Frontal cortex (tissue), 4 donors: ENCODE results near the gene KHK. TPM values are rescaled to one million over a fixed set of nuclear protein-coding genes. Genes with fewer than 3 reads are reported as not detected.

Source experiments
- DNase-seq, 2 donors: peaks; one replicate each; pipeline ENCODE4 v3.0.0; 2012; ENCODE audit warnings: low spot score in 2 of 2
- FAIRE-seq: peaks from 2 replicates; lab custom pipeline; 2012; peaks lifted over from hg19 to GRCh38; lab: Jason Lieb, UNC
- total RNA-seq: library from RNA; depleted of rRNA; stranded (reverse); fragments of >200 nt; gene quantifications from one replicate; pipeline ENCODE4 v1.2.3, GENCODE V29; 2014
- donor health status: control.
- donor health status: control.
- donor health status: control.

The KHK gene
- total RNA-seq = 4.9 TPM

- DNase-seq (peak; percentile 59 to 68), FAIRE-seq (no peak)
Observed at GRCh38 chr2:27086724-27087593, at the start of gene KHK. Gene KHK, plus strand, starts transcription at chr2:27086772. Its CDS starts 488 bp downstream, at chr2:27087260.

GRCh38 chr2:27038012-27038411, 48.6 kb upstream of the KHK start:
- FAIRE-seq (no peak), DNase-seq (no peak)

GRCh38 chr2:27038631-27039339, 47.8 kb upstream of the KHK start:
- no peak for FAIRE-seq

GRCh38 chr2:27039426-27039825, 47.1 kb upstream of the KHK start:
- FAIRE-seq (no peak), DNase-seq (no peak)

More at GRCh38 chr2:27038631-27039339, 47.8 kb upstream of the KHK start:
- no peak for DNase-seq

- FAIRE-seq (no peak), DNase-seq (no peak)
Observed at GRCh38 chr2:27039871-27040270, 46.7 kb upstream of the KHK start.

- FAIRE-seq (no peak), DNase-seq (no peak)
Observed at GRCh38 chr2:27040282-27040681, 46.3 kb upstream of the KHK start.

- FAIRE-seq (no peak), DNase-seq (peak in 1 of 2 donors; percentile 40)
Observed at GRCh38 chr2:27041752-27042151, 44.8 kb upstream of the KHK start.

GRCh38 chr2:27042159-27042661, 44.4 kb upstream of the KHK start:
- DNase-seq (no peak), FAIRE-seq (no peak)

GRCh38 chr2:27042985-27043634, 43.5 kb upstream of the KHK start:
- no peak for FAIRE-seq
- DNase-seq = no peak

GRCh38 chr2:27049422-27050280, 36.9 kb upstream of the KHK start:
- peak in 1 of 2 donors; percentile 65 for DNase-seq
- no peak for FAIRE-seq

- peak; percentile 86 to 93 for DNase-seq
- FAIRE-seq = no peak
Observed at GRCh38 chr2:27050281-27050995, 36.1 kb upstream of the KHK start.

- DNase-seq (peak; percentile 93 to 95), FAIRE-seq (no peak)
Observed at GRCh38 chr2:27050996-27051901, 35.3 kb upstream of the KHK start, which contains the start of gene AGBL5. Gene AGBL5, plus strand, starts transcription at chr2:27051668. Its CDS starts 1,291 bp downstream, at chr2:27052959.

- FAIRE-seq (no peak), DNase-seq (peak in 1 of 2 donors; percentile 40)
Observed at GRCh38 chr2:27051902-27052645, 34.5 kb upstream of the KHK start.

- DNase-seq (no peak), FAIRE-seq (no peak)
Observed at GRCh38 chr2:27053321-27053720, 33.3 kb upstream of the KHK start.

- FAIRE-seq (no peak), DNase-seq (no peak)
Observed at GRCh38 chr2:27053776-27054175, 32.8 kb upstream of the KHK start.

GRCh38 chr2:27054721-27055120, 31.9 kb upstream of the KHK start:
- no peak for DNase-seq
- no peak for FAIRE-seq

GRCh38 chr2:27057184-27057583, 29.4 kb upstream of the KHK start:
- FAIRE-seq = no peak

More at GRCh38 chr2:27057184-27057583, 29.4 kb upstream of the KHK start:
- DNase-seq = no peak
